HG03571 (cell line): ENCODE results near the gene PSMF1.
"Not testable (repeated sequence)": the region's sequence is repeated elsewhere in the genome, so short reads cannot be mapped to it uniquely, and the experiment has no call there.

Experiments
- ATAC-seq: cut with Tn5 transposase; IDR thresholded peaks from one replicate; pipeline ENCODE4 v1.9.1; 2021; ENCODE audit not compliant: unreplicated experiment

PSMF1 gene

GRCh38 chr20:1122388-1123315, 4.2 kb downstream of the PSMF1 start:
- ATAC-seq: no peak

- no peak for ATAC-seq
These were observed 5.3 kb downstream of the PSMF1 start for GRCh38 chr20:1123666-1124065.

- ATAC-seq: no peak
These were observed 6.0 kb downstream of the PSMF1 start for GRCh38 chr20:1124421-1124820.

- no peak for ATAC-seq
These were observed 6.9 kb downstream of the PSMF1 start for GRCh38 chr20:1125277-1125676.

GRCh38 chr20:1127840-1128239, 9.4 kb downstream of the PSMF1 start:
- ATAC-seq: no peak

- no peak for ATAC-seq
These were observed 11.8 kb downstream of the PSMF1 start for GRCh38 chr20:1130058-1130694.

GRCh38 chr20:1130847-1131246, 12.4 kb downstream of the PSMF1 start:
- ATAC-seq: no peak

- ATAC-seq: no peak
These were observed 13.0 kb downstream of the PSMF1 start for GRCh38 chr20:1131354-1131753.

GRCh38 chr20:1134355-1134754, 16.0 kb downstream of the PSMF1 start:
- no peak for ATAC-seq

- no peak for ATAC-seq
These were observed 16.4 kb downstream of the PSMF1 start for GRCh38 chr20:1134836-1135235.

- no peak for ATAC-seq
These were observed 18.8 kb downstream of the PSMF1 start for GRCh38 chr20:1137236-1137635.

- ATAC-seq: no peak
These were observed 26.2 kb downstream of the PSMF1 start for GRCh38 chr20:1144401-1145172.

GRCh38 chr20:1146957-1147356, 28.6 kb downstream of the PSMF1 start:
- no peak for ATAC-seq

- not testable (repeated sequence) for ATAC-seq
These were observed 31.4 kb downstream of the PSMF1 start for GRCh38 chr20:1149812-1150211.

- no peak for ATAC-seq
These were observed 31.8 kb downstream of the PSMF1 start for GRCh38 chr20:1150218-1150617.

GRCh38 chr20:1150968-1151367, 32.6 kb downstream of the PSMF1 start:
- no peak for ATAC-seq

GRCh38 chr20:1154226-1154625, 35.8 kb downstream of the PSMF1 start:
- ATAC-seq: no peak

- no peak for ATAC-seq
These were observed 36.3 kb downstream of the PSMF1 start for GRCh38 chr20:1154691-1155090.

GRCh38 chr20:1155342-1155741, 36.9 kb downstream of the PSMF1 start:
- ATAC-seq: no peak

GRCh38 chr20:1160496-1160895, 42.1 kb downstream of the PSMF1 start:
- no peak for ATAC-seq

- ATAC-seq: no peak
These were observed 42.6 kb downstream of the PSMF1 start for GRCh38 chr20:1160991-1161390.

GRCh38 chr20:1163105-1163504, 44.7 kb downstream of the PSMF1 start:
- no peak for ATAC-seq
